ENCODE measurements around the gene PIP5K1A. TPM values are rescaled to one million over a fixed set of nuclear protein-coding genes. Genes with fewer than 3 reads are reported as not detected.

PIP5K1A gene
- total RNA-seq, 4 donors from 2014 or later, result 21.5 to 49.2 (median 36.6) TPM

GRCh38 chr1:151284013-151284577 is 85.7 kb downstream of the PIP5K1A start:
- no peak for TF ChIP-seq POLR2A (IDR thresholded peaks at IDR 0.05)
- Histone ChIP-seq H3K27me3 (no peaks in the 10 kb centered on the region), H3K36me3 (peaks cover 17 to 44% (median 19%) of the 10 kb centered on the region in 3 donors), H3K9me3 (no peaks in the 10 kb centered on the region), H3K4me1 (peaks cover 17 to 29% (median 17%) of the 10 kb centered on the region in 3 donors), H3K27ac (peak overlapping the region; percentile 16 to 99 (median 96)), H3K4me3 (peak overlapping the region in 1 of 4 donors; percentile 75)
- intact Hi-C loops (cut with DNase I), result no loop called here
- 56 to 58% methylated on average over 2 of the region's 2 CpGs for WGBS, 2 donors
- no peak for DNase-seq

- no peak for TF ChIP-seq POLR2A (IDR thresholded peaks at IDR 0.05)
- TF ChIP-seq CTCF (IDR thresholded peaks at IDR 0.05), result no peak
- peaks cover 13 to 31% (median 14%) of the 10 kb centered on the region in 3 donors for H3K4me1 ChIP-seq
- no peak overlapping the region for H3K4me3 ChIP-seq
- H3K36me3 ChIP-seq, result peaks cover 31 to 71% (median 43%) of the 10 kb centered on the region in 3 donors
- 75% methylated on average over 3 to 5 of the region's 10 CpGs for WGBS, 2 donors
- DNase-seq, result no peak
- H3K9me3 ChIP-seq, result no peaks in the 10 kb centered on the region
- intact Hi-C loops (cut with DNase I), result no loop called here
- no peak overlapping the region for H3K27ac ChIP-seq
- no peaks in the 10 kb centered on the region for H3K27me3 ChIP-seq
Measured at GRCh38 chr1:151286619-151287340, 88.4 kb downstream of the PIP5K1A start.

GRCh38 chr1:151287341-151287699 is 89.0 kb downstream of the PIP5K1A start:
- Histone ChIP-seq H3K27me3 (no peaks in the 10 kb centered on the region), H3K36me3 (peaks cover 31 to 76% (median 48%) of the 10 kb centered on the region in 3 donors), H3K4me1 (peaks cover 13 to 31% (median 14%) of the 10 kb centered on the region in 3 donors), H3K27ac (no peak overlapping the region), H3K4me3 (no peak overlapping the region), H3K9me3 (no peaks in the 10 kb centered on the region)
- 40 to 100% methylated on average over 1 of the region's 7 CpGs for WGBS, 2 donors
- intact Hi-C loops (cut with DNase I), result no loop called here
- DNase-seq, result no peak
- TF ChIP-seq CTCF (IDR thresholded peaks at IDR 0.05) (no peak), POLR2A (IDR thresholded peaks at IDR 0.05) (no peak)

GRCh38 chr1:151287767-151288500 is 89.6 kb downstream of the PIP5K1A start:
- H3K9me3 ChIP-seq, result no peaks in the 10 kb centered on the region
- TF ChIP-seq CTCF (IDR thresholded peaks at IDR 0.05) (no peak), POLR2A (IDR thresholded peaks at IDR 0.05) (no peak)
- H3K27me3 ChIP-seq, result no peaks in the 10 kb centered on the region
- intact Hi-C loops (cut with DNase I), result no loop called here
- DNase-seq, result no peak
- peaks cover 12 to 29% (median 14%) of the 10 kb centered on the region in 3 donors for H3K4me1 ChIP-seq
- H3K36me3 ChIP-seq, result peaks cover 35 to 83% (median 54%) of the 10 kb centered on the region in 3 donors
- 87 to 91% methylated on average over 10 to 11 of the region's 22 CpGs for WGBS, 2 donors
- H3K4me3 ChIP-seq, result no peak overlapping the region
- H3K27ac ChIP-seq, result no peak overlapping the region

GRCh38 chr1:151288502-151288901 is 90.2 kb downstream of the PIP5K1A start:
- DNase-seq, result no peak
- no peak overlapping the region for H3K27ac ChIP-seq
- peaks cover 35 to 88% (median 60%) of the 10 kb centered on the region in 3 donors for H3K36me3 ChIP-seq
- intact Hi-C loops (cut with DNase I), result no loop called here
- peaks cover 7 to 24% (median 10%) of the 10 kb centered on the region in 3 donors for H3K4me1 ChIP-seq
- WGBS, 2 donors, result 79 to 86% methylated on average over 11 to 13 of the region's 14 CpGs
- H3K27me3 ChIP-seq, result no peaks in the 10 kb centered on the region
- TF ChIP-seq CTCF (IDR thresholded peaks at IDR 0.05) (no peak), POLR2A (IDR thresholded peaks at IDR 0.05) (no peak)
- H3K4me3 ChIP-seq, result no peak overlapping the region
- H3K9me3 ChIP-seq, result no peaks in the 10 kb centered on the region
